CD4-positive, alpha-beta T cell (primary cell): Measurements from ENCODE around the gene SDF4. TPM values are rescaled to one million over a fixed set of nuclear protein-coding genes. Genes with fewer than 3 reads are reported as not detected.

Source experiments
- ATAC-seq: fragments of 200-7000 bp; cut with Tn5 transposase; one replicate; pipeline ENCODE4 v1.10.0; 2022; ENCODE audit warnings: mild to moderate bottlenecking; ENCODE audit not compliant: poor library complexity
- CTCF ChIA-PET: fragments of 350-600 bp; sonication (Branson Sonifier 250); formaldehyde crosslinking; loops from one replicate; lab custom pipeline; 2021; ENCODE audit warnings: antibody characterized with exemption, inconsistent platforms; lab: Charles Lee
- POLR2A ChIA-PET: fragments of 350-600 bp; sonication (Branson Sonifier 250); formaldehyde crosslinking; loops from one replicate; lab custom pipeline; 2021; ENCODE audit warnings: antibody characterized with exemption, inconsistent platforms; lab: Charles Lee
- DNase-seq, 14 experiments: peaks; one replicate each; pipeline ENCODE4 v3.0.0-alpha.2; 2013 to 2020; ENCODE audit warnings: mixed read lengths in 2 of 14
- H3K27ac ChIP-seq, 2 donors: one replicate each; pipeline versions ENCODE4 v1.5.1 to v1.7.0; 2013; ENCODE audit warnings: low read length in 2 of 2, low read depth in 1 of 2, mild to moderate bottlenecking in 1 of 2
- H3K27me3 ChIP-seq, 2 experiments: 1 replicate in 1 of 2; 2 replicates in 1 of 2; pipeline versions ENCODE4 v1.6.1 to v1.7.0; 2013; ENCODE audit warnings: low read length in 2 of 2, control low read depth in 1 of 2, mild to moderate bottlenecking in 1 of 2, moderate library complexity in 1 of 2; ENCODE audit not compliant: insufficient read depth in 2 of 2, control insufficient read depth in 1 of 2
- H3K36me3 ChIP-seq: one replicate; pipeline ENCODE4 v1.6.1; 2013; ENCODE audit warnings: low read length, control low read depth; ENCODE audit not compliant: insufficient read depth
- H3K4me1 ChIP-seq: one replicate; pipeline ENCODE4 v1.6.1; 2013; ENCODE audit warnings: low read length, control low read depth; ENCODE audit not compliant: insufficient read depth
- H3K4me3 ChIP-seq: one replicate; pipeline ENCODE4 v1.5.1; 2013; ENCODE audit warnings: mild to moderate bottlenecking, low read length, moderate library complexity
- H3K9me3 ChIP-seq, 2 experiments: 1 replicate in 1 of 2; 2 replicates in 1 of 2; pipeline versions ENCODE4 v1.6.1 to v1.7.0; 2013; ENCODE audit warnings: low read length in 2 of 2, mild to moderate bottlenecking in 2 of 2, control low read depth in 1 of 2, moderate library complexity in 1 of 2; ENCODE audit not compliant: control insufficient read depth in 1 of 2, insufficient read depth in 1 of 2
- H3K27ac Mint-ChIP-seq: one replicate; pipeline ENCODE4 v1.8.0; 2020; ENCODE audit warnings: mixed read lengths
- H3K27me3 Mint-ChIP-seq: one replicate; pipeline ENCODE4 v1.8.0; 2021; ENCODE audit warnings: mixed read lengths
- H3K36me3 Mint-ChIP-seq: one replicate; pipeline ENCODE4 v1.8.0; 2021; ENCODE audit warnings: low read depth, mixed read lengths
- H3K4me1 Mint-ChIP-seq: one replicate; pipeline ENCODE4 v1.8.0; 2021; ENCODE audit warnings: low read depth, mixed read lengths
- H3K4me3 Mint-ChIP-seq: one replicate; pipeline ENCODE4 v1.8.0; 2020; ENCODE audit warnings: mild to moderate bottlenecking, mixed read lengths
- H3K9me3 Mint-ChIP-seq: one replicate; pipeline ENCODE4 v1.8.0; 2020; ENCODE audit warnings: mixed read lengths
- intact Hi-C, 2 experiments: fragments of 100-400 bp; cut with DNase I in 1 of 2; cut with micrococcal nuclease in 1 of 2; formaldehyde crosslinking; loops; one replicate each; pipeline versions ENCODE4 v1.15.1 to v1.9.0; 2023 to 2025; cut with DNase I, micrococcal nuclease
- total RNA-seq, 174 experiments: library from RNA in 2 of 174; stranded (reverse) in 2 of 174; gene quantifications; one replicate each; pipeline ENCODE4 v1.2.3 and lab custom pipeline; 2021 to 2026
- TF ChIP-seq, protein P1 (sequence below): fragments of 200-600 bp; IDR thresholded peaks from one replicate; pipeline ENCODE4 v1.8.0; 2022; ENCODE audit warnings: antibody characterized with exemption, mild to moderate bottlenecking

The SDF4 gene
- total RNA-seq, 2 experiments from 2014 or later, result 66.3 to 71.0 TPM

DNA sequence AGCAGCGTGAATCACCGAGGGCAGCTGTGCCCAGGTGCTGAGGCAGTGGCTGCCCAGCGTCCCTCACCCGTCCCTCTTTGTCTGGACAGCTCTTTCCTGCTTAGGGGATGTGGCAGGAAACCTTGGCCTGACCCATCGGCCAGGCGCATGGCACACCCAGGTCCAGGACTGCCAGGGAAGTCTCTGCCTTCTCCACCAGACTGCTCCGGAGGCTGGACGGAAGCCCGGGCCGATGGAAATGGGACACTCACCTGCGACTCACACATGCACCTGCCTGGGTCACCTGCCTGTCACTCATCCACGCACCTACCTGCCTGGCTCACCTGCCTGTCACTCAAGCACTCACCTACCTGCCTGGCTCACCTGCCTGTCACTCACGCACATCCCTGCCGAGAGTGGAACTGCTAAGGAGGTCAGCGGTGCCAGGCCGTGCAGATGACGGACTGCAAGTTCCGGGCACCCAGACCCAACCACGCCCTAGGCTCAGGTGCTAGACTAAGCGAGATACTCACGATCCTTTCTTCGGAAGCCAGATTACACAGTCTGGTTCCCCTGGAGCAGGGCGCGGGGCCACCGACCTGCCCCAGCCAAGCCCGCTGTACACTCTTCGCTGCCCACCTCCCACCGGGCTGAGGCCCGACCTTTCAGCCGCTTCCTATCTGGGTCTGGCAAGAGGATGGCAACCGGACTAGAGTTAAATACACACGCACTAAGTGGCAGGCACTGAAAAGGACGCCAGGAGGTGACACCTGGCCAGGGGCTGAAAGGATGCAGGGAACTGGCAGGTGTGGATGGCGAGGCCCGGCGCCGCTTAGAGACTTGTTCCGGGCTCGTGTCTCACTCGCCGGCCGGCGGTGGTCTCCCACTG is 40.8 kb upstream of the SDF4 start:
- Histone ChIP-seq H3K27me3 (no peaks in the 10 kb centered on the region), H3K4me1 (peaks cover 51% of the 10 kb centered on the region), H3K36me3 (peaks cover 17% of the 10 kb centered on the region), H3K4me3 (peak overlapping the region; percentile 92), H3K27ac (peak overlapping the region in 1 of 2 donors; percentile 29), H3K9me3 (no peaks in the 10 kb centered on the region)
- ATAC-seq (peak; percentile 14), DNase-seq (peak in 2 of 14 experiments; percentile 45 to 51)
- Mint-ChIP-seq H3K4me3 (peak overlapping the region; percentile 92), H3K4me1 (peaks cover 34% of the 10 kb centered on the region), H3K9me3 (no peaks in the 10 kb centered on the region), H3K36me3 (peaks cover 28% of the 10 kb centered on the region), H3K27me3 (no peaks in the 10 kb centered on the region), H3K27ac (peak overlapping the region; percentile 85)
- intact Hi-C loops, result loop anchor here in 1 of 2 experiments (1.0 to 5.0 kb wide), 3 partner anchors 41 to 125 kb away; partner anchors contain the start of genes CCNL2, CPTP and INTS11
- TF ChIP-seq, protein P1, sequence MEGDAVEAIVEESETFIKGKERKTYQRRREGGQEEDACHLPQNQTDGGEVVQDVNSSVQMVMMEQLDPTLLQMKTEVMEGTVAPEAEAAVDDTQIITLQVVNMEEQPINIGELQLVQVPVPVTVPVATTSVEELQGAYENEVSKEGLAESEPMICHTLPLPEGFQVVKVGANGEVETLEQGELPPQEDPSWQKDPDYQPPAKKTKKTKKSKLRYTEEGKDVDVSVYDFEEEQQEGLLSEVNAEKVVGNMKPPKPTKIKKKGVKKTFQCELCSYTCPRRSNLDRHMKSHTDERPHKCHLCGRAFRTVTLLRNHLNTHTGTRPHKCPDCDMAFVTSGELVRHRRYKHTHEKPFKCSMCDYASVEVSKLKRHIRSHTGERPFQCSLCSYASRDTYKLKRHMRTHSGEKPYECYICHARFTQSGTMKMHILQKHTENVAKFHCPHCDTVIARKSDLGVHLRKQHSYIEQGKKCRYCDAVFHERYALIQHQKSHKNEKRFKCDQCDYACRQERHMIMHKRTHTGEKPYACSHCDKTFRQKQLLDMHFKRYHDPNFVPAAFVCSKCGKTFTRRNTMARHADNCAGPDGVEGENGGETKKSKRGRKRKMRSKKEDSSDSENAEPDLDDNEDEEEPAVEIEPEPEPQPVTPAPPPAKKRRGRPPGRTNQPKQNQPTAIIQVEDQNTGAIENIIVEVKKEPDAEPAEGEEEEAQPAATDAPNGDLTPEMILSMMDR, result no peak
- CTCF ChIA-PET, result interaction anchor here (1.0 kb wide), 1 partner anchor 150 kb away, joined by 3 read pairs; no protein-coding TSS in a partner anchor
- POLR2A ChIA-PET, result interaction anchor here (0.8 to 2.1 kb wide), 3 partner anchors 65 to 135 kb away, joined by 3 to 8 read pairs (median 3); partner anchors contain the start of gene AURKAIP1

DNA sequence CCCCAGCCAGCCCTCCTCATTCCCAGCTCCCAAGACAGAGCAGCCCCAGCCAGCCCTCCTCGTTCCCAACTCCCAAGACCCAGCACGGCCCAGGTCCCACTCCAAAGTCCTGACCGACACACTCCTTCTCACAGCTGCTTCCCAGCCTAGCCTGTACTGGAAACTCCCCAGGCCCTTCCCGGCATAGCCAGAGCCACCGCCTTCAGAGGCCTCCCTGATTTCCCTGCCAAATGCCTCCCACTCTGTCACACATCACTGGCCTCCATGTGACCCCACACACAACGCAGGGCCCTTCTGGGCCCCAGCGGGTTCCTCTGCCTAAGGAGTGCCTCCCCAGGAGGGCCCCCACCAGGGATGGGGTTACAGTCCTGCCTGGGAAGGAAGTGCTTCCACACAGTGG is 39.0 kb upstream of the SDF4 start:
- H3K36me3 Mint-ChIP-seq, result peaks cover 38% of the 10 kb centered on the region
- intact Hi-C loops, result loop anchor here in 1 of 2 experiments (5.0 kb wide), 1 partner anchor 126 kb away; the partner anchor contains the start of gene CCNL2
- peaks cover 51% of the 10 kb centered on the region for H3K4me1 ChIP-seq
- ATAC-seq, result no peak
- H3K27me3 ChIP-seq, result no peaks in the 10 kb centered on the region
- peak overlapping the region; percentile 81 for H3K27ac Mint-ChIP-seq
- ChIA-PET POLR2A (interaction anchor here (0.7 kb wide), 1 partner anchor 113 kb away, joined by 3 read pairs; no protein-coding TSS in a partner anchor), CTCF (no interaction called here)
- no peaks in the 10 kb centered on the region for H3K9me3 ChIP-seq
- TF ChIP-seq, protein P1, result no peak
- H3K27ac ChIP-seq, result no peak overlapping the region
- no peaks in the 10 kb centered on the region for H3K27me3 Mint-ChIP-seq
- peaks cover 34% of the 10 kb centered on the region for H3K4me1 Mint-ChIP-seq
- no peaks in the 10 kb centered on the region for H3K9me3 Mint-ChIP-seq
- peaks cover 25% of the 10 kb centered on the region for H3K36me3 ChIP-seq
- H3K4me3 Mint-ChIP-seq, result peak overlapping the region; percentile 92
- H3K4me3 ChIP-seq, result no peak overlapping the region
- no peak for DNase-seq

DNA sequence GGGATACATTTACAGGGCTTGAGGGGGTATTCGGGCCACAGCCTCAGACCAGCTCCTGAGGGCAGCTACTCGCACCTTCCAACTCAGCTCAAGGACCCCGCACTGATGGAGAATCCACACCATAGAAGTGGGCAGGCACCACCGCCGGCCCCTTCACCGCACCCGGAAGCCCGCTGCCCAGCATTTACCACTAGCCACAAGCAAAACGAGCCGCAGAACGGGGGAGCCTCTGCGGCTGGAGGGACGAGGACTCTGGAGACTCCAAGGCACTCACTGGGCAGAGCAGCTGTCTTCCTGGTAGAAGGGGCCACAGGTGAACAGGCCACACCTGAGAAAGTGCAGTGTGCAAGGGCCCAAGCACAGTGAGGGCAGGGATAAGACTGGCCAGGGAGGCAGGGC is 36.5 kb upstream of the SDF4 start:
- Histone ChIP-seq H3K4me1 (peaks cover 43% of the 10 kb centered on the region), H3K27me3 (no peaks in the 10 kb centered on the region), H3K27ac (no peak overlapping the region), H3K36me3 (peaks cover 42% of the 10 kb centered on the region), H3K4me3 (no peak overlapping the region), H3K9me3 (no peaks in the 10 kb centered on the region)
- peaks cover 63% of the 10 kb centered on the region for H3K36me3 Mint-ChIP-seq
- H3K27ac Mint-ChIP-seq, result no peak overlapping the region
- POLR2A ChIA-PET, result no interaction called here
- CTCF ChIA-PET, result no interaction called here
- H3K4me3 Mint-ChIP-seq, result no peak overlapping the region
- DNase-seq (no peak), ATAC-seq (no peak)
- no peaks in the 10 kb centered on the region for H3K9me3 Mint-ChIP-seq
- TF ChIP-seq, protein P1, result no peak
- intact Hi-C loops, result no loop called here
- H3K27me3 Mint-ChIP-seq, result no peaks in the 10 kb centered on the region
- peaks cover 34% of the 10 kb centered on the region for H3K4me1 Mint-ChIP-seq
